DND-41 (cell line): ENCODE measurements around the gene KIF1A.

Source experiments
- ATAC-seq: fragments of 200-7000 bp; cut with Tn5 transposase; 3 replicates; pipeline ENCODE4 v1.9.1; 2021; ENCODE audit warnings: low read depth; ENCODE audit not compliant: insufficient read depth
- DNase-seq: peaks from one replicate; pipeline ENCODE4 v3.0.0-alpha.2; 2020
- H2AFZ ChIP-seq: 2 replicates; pipeline ENCODE4 v1.6.0; 2012; ENCODE audit warnings: low read depth, low read length
- H3K27ac ChIP-seq: 2 replicates; pipeline ENCODE4 v1.5.1; 2012; ENCODE audit warnings: low read length, inconsistent platforms
- H3K27me3 ChIP-seq: fragments of 200-600 bp; sonication (generic); 2 replicates; pipeline ENCODE4 v1.6.0; 2012; ENCODE audit warnings: low read length, mild to moderate bottlenecking, inconsistent platforms; ENCODE audit not compliant: insufficient read depth, poor library complexity
- H3K36me3 ChIP-seq: 2 replicates; pipeline ENCODE4 v1.5.1; 2012; ENCODE audit warnings: low read length, inconsistent platforms; ENCODE audit not compliant: insufficient read depth
- H3K4me1 ChIP-seq: 2 replicates; pipeline ENCODE4 v1.5.1; 2012; ENCODE audit warnings: mild to moderate bottlenecking, low read length; ENCODE audit not compliant: insufficient read depth
- H3K4me2 ChIP-seq: 2 replicates; pipeline ENCODE4 v1.6.0; 2012; ENCODE audit warnings: mild to moderate bottlenecking, moderate library complexity, low read length, inconsistent platforms; ENCODE audit not compliant: insufficient read depth
- H3K4me3 ChIP-seq, 2 experiments: fragments of 200-600 bp in 1 of 2; shearing (Covaris generic) in 1 of 2; 2 replicates each; pipeline ENCODE4 v1.5.1; 2012 to 2016; ENCODE audit warnings: inconsistent platforms in 2 of 2, low read length in 2 of 2, mild to moderate bottlenecking in 2 of 2, low read depth in 1 of 2, moderate library complexity in 1 of 2
- H3K79me2 ChIP-seq: 2 replicates; pipeline ENCODE4 v1.6.0; 2012; ENCODE audit warnings: low read length, inconsistent platforms; ENCODE audit not compliant: insufficient read depth
- H3K9ac ChIP-seq: 2 replicates; pipeline ENCODE4 v1.6.0; 2012; ENCODE audit warnings: low read depth, mild to moderate bottlenecking, inconsistent platforms, low read length, moderate library complexity
- H3K9me3 ChIP-seq: 2 replicates; pipeline ENCODE4 v1.5.1; 2012; ENCODE audit warnings: low read length, moderate library complexity, mild to moderate bottlenecking, inconsistent platforms; ENCODE audit not compliant: insufficient read depth, severe bottlenecking
- H4K20me1 ChIP-seq: 2 replicates; pipeline ENCODE4 v1.6.0; 2012; ENCODE audit warnings: low read length; ENCODE audit not compliant: insufficient read depth
- EZH2 ChIP-seq: IDR thresholded peaks from 3 replicates; pipeline ENCODE4 v1.6.1; 2012; ENCODE audit warnings: borderline replicate concordance, low read depth, mild to moderate bottlenecking, moderate library complexity, low read length, inconsistent platforms; ENCODE audit not compliant: severe bottlenecking
- TF ChIP-seq, protein P1 (sequence below): IDR thresholded peaks from 2 replicates; pipeline ENCODE4 v1.5.1; 2012; ENCODE audit warnings: borderline replicate concordance, low read length, moderate library complexity, mild to moderate bottlenecking; ENCODE audit not compliant: poor library complexity, severe bottlenecking; ENCODE audit errors: extremely low read depth

KIF1A gene

DNA sequence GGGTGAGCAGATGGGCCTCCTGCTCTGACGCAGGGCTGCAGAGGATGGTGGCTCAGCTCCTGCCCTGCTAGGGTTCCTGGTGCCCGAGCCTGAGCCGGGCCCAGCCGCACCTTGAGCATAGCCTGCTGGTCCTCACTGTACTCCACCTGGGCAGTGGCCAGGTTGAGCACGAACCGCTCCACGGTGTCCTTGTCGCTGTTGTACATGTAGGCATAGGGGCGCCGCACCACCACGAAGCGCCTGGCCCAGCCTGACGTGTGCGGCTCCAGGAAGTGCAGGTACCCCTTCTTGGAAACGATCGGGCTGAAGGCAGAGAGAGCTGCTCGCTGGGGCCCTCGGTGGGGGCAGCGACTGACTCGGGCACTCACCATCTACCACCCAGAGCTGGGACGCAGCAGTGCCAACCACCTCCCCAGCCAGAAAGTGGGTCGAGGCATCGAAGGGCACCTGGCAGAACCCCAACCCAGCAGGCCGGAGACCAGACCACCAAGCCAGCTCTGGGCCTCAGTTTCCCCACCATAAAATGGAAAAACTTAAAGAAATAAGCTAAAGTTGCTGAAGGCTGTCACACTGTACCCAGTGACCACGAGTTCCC lies 101.0 kb downstream of the KIF1A start:
- H3K4me2 ChIP-seq = no peak overlapping the region
- TF ChIP-seq EZH2 = no peak
- TF ChIP-seq, protein P1, sequence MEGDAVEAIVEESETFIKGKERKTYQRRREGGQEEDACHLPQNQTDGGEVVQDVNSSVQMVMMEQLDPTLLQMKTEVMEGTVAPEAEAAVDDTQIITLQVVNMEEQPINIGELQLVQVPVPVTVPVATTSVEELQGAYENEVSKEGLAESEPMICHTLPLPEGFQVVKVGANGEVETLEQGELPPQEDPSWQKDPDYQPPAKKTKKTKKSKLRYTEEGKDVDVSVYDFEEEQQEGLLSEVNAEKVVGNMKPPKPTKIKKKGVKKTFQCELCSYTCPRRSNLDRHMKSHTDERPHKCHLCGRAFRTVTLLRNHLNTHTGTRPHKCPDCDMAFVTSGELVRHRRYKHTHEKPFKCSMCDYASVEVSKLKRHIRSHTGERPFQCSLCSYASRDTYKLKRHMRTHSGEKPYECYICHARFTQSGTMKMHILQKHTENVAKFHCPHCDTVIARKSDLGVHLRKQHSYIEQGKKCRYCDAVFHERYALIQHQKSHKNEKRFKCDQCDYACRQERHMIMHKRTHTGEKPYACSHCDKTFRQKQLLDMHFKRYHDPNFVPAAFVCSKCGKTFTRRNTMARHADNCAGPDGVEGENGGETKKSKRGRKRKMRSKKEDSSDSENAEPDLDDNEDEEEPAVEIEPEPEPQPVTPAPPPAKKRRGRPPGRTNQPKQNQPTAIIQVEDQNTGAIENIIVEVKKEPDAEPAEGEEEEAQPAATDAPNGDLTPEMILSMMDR = no peak
- no peaks in the 10 kb centered on the region for H3K4me1 ChIP-seq
- no peak overlapping the region for H3K4me3 ChIP-seq
- H3K79me2 ChIP-seq = no peaks in the 10 kb centered on the region
- no peaks in the 10 kb centered on the region for H3K36me3 ChIP-seq
- no peak overlapping the region for H3K27ac ChIP-seq
- no peak for DNase-seq
- H3K27me3 ChIP-seq = no peaks in the 10 kb centered on the region
- H3K9me3 ChIP-seq = no peaks in the 10 kb centered on the region
- no peak for ATAC-seq
- H4K20me1 ChIP-seq = peaks cover 22% of the 10 kb centered on the region; the same call in 1 of the 2 replicates
- H2AFZ ChIP-seq = no peak overlapping the region
- H3K9ac ChIP-seq = no peak overlapping the region

DNA sequence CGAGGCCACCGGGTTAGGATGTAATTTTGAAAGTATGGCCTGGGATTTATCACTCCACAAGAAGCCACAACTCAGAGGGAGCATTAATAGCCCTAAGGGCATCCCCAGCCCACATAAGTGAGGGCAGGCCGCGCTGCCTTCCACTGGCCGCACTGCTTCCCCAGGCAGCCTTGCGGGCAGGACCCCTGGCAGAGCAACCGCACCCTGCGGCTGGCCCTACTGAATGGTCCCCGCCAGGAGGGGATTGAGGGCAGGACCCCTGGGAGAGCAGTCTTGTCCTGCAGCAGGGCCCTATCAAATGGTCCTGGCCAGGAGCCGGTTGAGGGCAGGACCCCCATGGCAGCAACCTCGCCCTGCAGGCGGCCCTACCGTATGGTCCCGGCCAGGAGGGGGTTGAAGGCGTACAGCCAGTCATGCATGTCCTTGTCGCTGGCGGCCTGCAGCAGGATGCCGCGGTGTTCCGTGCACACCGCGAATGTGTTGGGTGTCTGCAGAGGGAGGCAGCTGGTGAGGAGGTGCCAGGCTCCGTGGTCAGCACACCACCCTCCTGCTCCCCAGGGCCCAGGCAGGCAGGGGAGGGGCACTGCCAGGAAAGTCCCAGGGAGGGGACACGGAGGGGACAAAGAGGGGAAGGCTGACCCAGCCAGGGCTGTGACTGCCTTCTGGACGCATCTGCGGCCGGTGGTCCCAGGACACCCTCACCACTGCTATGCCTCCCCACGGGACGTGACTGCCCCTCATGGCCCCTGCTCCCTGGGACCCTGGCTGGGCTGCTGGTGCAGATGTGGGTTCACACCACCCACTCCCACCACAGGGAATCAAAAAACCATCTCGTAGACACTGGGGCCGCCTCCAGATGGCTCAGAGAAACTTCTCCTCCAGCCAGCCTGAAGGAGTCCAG lies 102.1 kb downstream of the KIF1A start:
- DNase-seq (no peak), ATAC-seq (no peak)
- Histone ChIP-seq H4K20me1 (peaks cover 22% of the 10 kb centered on the region), H3K36me3 (no peaks in the 10 kb centered on the region), H3K27me3 (no peaks in the 10 kb centered on the region), H3K4me3 (no peak overlapping the region), H3K4me1 (no peaks in the 10 kb centered on the region), H3K9ac (no peak overlapping the region), H2AFZ (no peak overlapping the region), H3K27ac (no peak overlapping the region), H3K79me2 (no peaks in the 10 kb centered on the region), H3K9me3 (no peaks in the 10 kb centered on the region), H3K4me2 (no peak overlapping the region)
- TF ChIP-seq, protein P1 = no peak
- TF ChIP-seq EZH2 = no peak

DNA sequence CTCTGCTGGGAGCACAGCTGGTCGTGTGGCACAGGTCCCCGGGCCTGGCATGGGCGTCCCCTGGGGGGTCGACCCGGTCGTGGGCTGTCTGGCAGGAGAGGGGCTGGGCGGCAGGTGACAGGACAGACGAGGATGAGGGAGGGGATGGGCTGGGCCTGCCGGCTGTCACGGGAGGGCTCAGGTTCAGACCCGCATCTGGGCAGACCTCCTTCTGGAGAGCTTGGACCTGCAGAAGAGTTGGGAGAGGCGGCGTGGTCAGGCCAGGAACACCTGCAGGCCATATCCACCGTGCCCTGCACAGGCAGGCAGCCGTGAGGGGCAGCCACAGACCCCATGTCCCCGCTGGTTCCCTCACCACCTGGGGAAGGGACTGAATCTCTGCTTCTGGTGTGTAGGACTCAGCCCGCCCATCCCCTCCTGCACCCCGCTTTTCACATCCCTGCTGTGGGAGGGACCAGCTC lies 102.8 kb downstream of the KIF1A start:
- ATAC-seq (no peak), DNase-seq (no peak)
- H2AFZ ChIP-seq = no peak overlapping the region
- H3K4me2 ChIP-seq = no peak overlapping the region
- no peaks in the 10 kb centered on the region for H3K79me2 ChIP-seq
- no peaks in the 10 kb centered on the region for H3K9me3 ChIP-seq
- no peaks in the 10 kb centered on the region for H3K36me3 ChIP-seq
- no peak overlapping the region for H3K4me3 ChIP-seq
- no peak overlapping the region for H3K9ac ChIP-seq
- H3K27me3 ChIP-seq = no peaks in the 10 kb centered on the region
- no peak for TF ChIP-seq EZH2
- TF ChIP-seq, protein P1 = no peak
- no peak overlapping the region for H3K27ac ChIP-seq
- H4K20me1 ChIP-seq = peaks cover 22% of the 10 kb centered on the region
- no peaks in the 10 kb centered on the region for H3K4me1 ChIP-seq
